HG03558 (cell line): Measurements from ENCODE around the gene MRPS25.
A peak's percentile ranks its signal among the peaks of the same experiment; 100 is the strongest.

ENCODE experiments used
- ATAC-seq: cut with Tn5 transposase; IDR thresholded peaks from one replicate; pipeline ENCODE4 v1.9.1; 2021; ENCODE audit warnings: moderate number of reproducible peaks; ENCODE audit not compliant: unreplicated experiment; ENCODE audit errors: extremely low read depth

MRPS25 gene

DNA sequence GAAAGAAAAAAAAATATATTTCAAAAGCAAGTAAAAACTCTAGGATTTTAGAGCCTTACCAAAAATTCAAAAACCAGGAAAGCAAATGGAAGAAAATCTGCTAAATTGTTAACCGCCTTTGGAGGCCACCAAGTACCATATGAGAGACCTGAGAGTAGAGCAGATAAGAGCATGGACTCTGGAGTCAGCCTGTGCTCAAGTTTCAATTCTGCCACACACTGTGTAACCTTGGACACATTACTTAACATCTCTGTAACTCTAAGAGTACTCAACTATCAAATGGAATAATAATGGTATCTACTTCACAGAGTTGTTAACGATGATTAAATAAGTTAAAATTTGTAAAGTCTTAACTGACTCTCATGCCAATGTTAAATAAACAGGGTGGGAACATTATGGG, 21.1 kb upstream of the MRPS25 start:
- ATAC-seq: no peak

GRCh38 chr3:15083252-15083651, 18.1 kb upstream of the MRPS25 start:
- ATAC-seq: no peak

- no peak for ATAC-seq
Observed at GRCh38 chr3:15081960-15082664, 17.0 kb upstream of the MRPS25 start.

DNA sequence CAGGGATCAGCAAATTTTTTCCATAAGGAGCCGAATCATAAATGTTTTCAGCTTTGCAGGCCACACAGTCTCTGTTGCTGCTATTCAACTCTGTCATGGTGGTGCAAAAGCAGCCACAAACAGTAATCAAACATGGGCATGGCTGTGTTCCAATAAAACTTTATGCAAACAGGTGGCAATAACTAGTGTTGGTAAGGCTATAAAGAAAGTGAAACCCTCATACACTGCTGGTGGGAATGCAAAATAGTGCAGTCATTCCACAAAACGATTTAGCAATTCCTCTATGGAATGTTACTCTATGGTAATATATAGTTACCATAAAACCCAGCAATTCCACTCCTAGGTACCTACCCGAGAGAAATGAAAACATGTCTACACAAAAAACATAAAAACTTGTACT, 14.0 kb upstream of the MRPS25 start:
- no peak for ATAC-seq

DNA sequence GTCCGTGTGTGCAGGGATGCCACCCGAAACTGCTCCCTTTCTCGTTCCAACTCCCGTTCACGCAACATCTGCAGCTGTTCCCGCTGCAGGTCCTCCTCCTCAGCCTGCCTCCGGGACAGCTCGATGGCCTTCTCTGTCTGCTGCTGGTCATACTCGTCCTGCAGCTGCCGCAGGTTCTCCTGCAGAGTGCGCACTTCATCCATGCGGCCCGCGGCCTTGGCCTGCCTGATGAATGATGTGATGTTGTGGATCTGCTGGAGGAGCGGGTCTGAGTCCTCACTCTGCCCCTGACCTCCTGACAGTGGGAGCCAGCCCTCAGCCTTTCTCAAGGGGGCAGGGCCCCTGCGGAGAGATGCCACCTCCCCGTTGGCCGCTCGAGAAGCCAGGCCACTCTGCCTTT, 9.4 kb upstream of the MRPS25 start:
- no peak for ATAC-seq

- ATAC-seq: no peak
Observed at GRCh38 chr3:15071699-15072098, 6.6 kb upstream of the MRPS25 start.

- no peak for ATAC-seq
Observed at GRCh38 chr3:15069441-15069840, 4.3 kb upstream of the MRPS25 start.

- no peak for ATAC-seq
Observed at GRCh38 chr3:15066467-15066866, 1.4 kb upstream of the MRPS25 start.

DNA sequence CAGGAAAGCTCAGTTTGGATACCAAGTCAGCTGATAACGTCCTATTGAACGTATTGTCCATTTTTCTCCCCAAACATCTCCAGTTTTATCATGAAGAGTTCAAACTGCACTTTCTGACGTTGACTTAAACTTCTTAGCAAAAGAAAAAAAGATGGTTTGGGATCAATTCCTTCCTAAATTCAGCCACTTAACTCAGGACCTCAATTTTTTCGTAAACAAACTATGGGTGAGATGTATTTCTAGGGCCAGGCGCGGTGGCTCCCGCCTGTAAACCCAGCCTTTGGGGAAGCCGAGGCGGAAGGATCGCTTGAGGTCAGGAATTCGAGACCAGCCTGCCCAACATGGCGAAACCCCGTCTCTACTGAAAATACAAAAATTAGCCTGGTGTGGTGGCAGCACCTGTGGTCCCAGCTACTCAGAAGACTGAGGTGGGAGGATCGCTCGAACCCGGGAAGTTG, 464 bp upstream of the MRPS25 start:
- no peak for ATAC-seq

DNA sequence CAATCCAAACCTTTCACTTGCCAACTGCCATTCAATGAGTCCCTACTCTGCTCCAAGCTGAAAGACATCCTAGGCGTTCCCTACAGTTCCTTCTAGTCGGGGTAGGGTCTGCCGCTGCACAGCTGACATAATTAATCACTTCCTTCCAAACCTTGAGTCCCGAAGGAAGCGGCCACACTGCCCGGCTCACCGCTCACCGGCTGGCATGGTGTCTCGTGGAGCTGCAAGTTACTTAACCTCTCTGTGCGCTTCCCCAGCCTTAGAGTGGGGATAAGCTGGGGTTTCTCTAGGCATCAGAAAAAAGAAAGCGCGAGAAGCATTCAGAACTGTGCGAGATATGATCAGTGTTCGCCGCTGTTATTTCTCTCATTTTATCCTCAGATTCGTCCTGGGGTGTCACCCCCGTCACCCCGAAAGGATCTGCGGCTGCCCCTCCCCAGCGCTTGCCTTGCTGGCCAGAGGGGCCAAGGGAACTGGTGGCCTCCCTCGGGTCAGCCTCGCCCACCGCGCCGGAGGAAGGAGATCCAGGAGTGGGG, 748 bp downstream of the MRPS25 start:
- ATAC-seq: no peak

DNA sequence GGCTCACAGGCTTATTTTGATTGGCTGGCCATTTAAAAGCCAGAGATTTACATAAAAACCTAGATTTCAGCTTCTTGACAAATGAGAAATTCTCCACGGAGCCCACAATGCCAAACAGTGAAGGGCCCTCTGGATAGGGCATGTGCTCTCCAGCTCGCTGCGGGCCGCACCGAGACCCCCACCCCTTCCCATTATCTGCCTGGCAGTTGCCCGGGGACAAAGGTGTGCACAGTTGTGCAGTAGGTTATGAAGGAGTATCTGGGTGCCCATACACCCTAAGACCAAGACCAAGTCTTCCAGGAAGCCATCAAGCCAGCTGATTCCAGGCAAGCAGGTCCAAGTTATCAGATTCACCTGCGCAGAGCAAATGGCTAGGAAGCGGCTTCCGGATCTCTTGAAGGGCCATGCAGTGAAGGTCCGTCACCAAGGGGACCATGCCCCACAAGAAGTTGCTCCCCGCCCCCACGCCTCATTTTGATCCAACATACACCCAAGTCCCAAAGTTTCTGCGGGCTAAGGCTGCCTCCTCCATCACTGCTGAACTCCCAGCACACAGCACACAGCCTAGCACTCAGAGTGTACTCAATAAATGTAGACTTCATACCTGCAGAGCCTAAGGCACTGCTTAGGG, 1.3 kb downstream of the MRPS25 start:
- ATAC-seq: no peak

DNA sequence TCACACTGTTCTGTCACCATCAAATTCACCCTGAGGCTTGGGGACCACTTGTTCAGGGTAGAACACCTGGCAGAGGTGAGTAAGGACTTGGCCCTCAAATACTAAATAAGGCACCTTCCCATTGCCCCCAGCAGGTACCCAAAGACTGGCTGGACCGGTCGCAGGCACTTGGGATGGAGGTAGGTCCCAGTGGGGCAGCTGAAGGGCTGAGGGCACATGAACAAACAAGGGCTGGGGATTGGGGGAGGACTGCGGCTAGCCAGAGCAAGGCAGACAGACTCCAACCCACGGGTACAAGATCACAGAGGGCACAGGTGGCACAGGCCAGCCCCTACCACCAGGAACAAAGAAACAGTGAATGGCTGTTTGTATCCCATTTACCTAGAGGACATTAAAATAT, 1.9 kb downstream of the MRPS25 start:
- no peak for ATAC-seq

DNA sequence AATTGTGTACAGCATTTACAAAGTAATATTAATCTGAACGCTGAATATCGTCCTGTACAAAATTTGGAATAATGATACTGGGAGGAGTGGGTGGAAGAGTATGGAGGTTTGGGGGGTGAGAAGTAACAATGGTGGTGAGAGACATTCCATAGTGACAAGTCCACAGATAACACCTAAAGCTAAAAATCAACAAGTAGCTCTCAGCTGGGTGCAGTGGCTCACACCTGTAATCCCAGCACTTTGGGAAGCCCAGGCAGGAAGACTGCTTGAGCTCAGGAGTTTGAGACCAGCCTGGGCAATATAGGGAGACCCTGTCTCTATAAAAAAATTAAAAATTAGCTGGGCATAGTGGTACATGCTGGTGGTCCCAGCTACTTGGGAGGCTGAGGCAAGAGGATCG, 5.1 kb downstream of the MRPS25 start:
- ATAC-seq: no peak

DNA sequence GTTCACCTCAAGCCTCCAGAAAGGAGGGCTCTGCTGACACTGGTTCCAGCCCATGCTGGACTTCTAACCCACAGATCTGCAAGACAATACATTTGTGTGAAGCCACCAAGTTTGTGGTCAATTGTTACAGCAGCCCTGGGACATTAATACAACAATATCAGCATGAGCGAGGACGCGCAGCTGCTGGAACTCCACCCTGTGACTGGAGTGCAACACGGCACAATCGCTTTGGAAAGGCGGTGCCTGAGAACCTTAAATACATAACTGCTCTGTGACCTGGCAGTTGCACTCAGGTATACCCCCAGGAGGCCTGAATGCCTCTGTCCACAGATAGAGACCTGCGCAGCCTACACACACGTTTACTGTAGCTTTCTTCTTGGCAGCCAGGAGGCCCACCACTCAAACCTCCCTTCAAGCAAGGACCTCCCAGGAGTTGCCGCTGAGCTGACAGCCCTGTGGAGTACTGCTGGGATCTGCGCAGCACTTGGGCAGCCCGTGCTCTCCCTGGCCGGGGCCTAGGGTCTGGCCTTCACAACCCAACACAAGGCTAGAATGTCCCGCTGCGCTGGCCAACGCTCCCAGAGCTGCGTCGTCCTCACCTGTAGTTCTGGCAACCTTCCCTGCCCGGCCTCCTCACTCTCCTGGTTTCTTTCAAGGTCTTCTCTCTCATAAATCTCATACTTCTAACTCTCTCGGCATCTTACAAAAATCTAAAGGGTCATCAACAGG, 8.3 kb downstream of the MRPS25 start:
- ATAC-seq: no peak

GRCh38 chr3:15055019-15055557, 10.0 kb downstream of the MRPS25 start:
- no peak for ATAC-seq

DNA sequence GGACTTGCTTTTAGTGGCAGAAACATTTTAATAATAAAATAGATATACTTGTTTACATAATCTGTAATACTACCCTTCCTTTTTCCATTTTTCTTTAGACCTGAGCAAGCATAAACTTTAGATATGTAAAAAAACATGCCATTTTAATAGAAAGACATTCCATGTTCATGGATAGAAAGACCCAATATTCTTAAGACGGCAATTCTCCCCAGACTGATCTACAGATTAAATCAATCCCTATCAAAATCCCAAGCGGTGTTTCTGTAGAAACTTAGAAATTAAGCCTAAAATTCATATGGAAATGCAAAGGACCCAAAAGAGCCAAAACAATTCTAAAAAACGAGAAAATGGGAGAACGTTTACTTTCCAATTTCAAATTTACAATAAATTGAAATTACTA, 11.6 kb downstream of the MRPS25 start:
- ATAC-seq: no peak

DNA sequence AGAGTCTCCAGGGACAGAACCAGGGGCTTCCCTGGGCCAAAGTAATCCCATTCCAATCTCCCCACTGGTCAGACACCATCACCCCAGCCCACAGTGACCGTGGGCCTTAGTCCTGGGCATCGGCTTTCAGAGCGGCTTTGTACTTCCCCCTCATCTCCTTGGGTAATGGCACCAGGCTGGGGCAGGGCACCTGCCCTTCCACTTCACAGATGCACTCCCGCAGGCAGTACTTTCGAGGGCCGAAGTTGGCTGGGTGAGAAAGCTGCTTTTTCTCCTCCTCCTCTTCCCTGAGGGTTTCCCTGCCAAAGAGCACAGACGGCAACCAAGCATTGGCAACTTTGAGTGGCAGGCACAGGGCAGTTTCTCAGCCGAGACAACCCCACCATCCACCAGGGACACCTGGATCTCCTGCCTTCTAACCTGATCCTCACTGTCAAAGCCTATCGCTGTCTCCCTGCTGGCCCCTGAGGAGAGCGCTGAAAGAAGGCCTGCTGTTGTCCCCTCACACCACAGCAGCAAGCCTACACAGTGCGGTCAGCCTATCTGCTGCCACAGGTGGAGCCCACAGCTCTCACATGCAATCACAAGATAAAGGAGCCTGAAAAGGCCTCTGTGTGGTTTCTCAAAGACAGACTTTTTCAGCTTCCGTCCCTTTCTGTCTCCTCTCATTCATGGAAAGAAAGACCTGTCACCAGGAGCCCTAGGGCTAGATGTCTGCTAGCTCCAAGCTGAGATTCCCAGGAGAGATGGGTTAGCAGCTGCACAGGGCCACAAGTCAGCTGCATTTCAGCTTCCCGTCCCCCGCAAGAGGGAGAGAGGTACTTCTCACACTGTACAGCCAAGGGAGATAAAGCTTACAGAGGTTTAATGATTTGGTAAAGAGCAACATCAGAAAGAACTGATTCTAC, 12.5 kb downstream of the MRPS25 start:
- no peak for ATAC-seq

DNA sequence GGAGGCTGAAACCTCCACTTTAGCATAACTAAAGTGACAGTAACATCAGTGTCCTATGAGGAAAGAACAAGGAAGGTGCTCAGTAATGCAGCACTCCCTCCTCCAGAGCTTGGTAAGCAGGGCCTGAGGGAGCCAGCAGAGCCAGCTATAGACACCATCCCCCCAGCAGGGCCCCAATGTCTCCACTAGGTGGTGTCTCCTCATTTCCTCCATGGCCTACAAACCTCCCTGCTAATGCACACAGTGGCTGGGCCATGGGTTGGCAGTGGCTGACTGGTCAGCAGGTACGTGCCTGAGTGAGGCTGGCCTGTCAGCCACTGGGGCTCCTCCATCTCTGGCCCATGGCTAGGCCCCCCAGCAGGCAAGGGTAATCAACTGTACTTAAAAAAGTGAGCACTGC, 13.6 kb downstream of the MRPS25 start:
- peak; percentile 32 for ATAC-seq

DNA sequence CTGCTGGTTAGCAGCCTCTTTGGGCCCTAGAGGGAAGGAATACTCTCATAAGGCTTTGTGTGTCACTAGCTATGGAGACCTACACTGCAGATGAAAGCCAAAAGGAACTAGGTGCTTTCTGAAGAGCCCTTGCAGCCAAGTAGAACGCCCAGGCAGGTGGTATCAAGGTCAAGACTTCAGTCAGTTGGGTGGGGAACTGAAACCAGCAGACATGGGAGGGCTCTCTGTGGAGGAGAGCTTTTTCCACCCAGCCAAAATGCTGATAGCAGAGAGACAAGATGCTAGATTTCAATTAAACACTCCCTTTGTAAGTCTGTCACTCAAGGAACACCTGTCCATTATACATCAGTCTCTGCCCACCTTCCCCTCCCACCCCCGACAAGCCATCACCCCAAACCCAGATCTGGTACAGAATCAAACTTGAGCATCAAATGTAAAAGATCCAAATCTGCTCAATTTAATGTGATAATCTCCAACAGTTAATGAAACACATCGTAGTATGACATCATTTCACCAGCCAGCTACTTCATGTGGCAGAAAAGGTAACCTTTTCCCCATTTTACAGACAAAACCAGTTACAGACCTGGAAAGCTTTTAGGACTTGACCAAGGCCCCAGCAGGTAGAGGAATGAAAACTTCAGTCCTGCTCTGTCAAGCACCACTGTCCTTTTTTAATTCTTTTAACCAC, 14.6 kb downstream of the MRPS25 start:
- ATAC-seq: peak; percentile 56
